GM23338 (cell line): ENCODE data around the gene HIF3A. TPM values are rescaled to one million over a fixed set of nuclear protein-coding genes. Genes with fewer than 3 reads are reported as not detected.

Source experiments
- ATAC-seq: fragments of 200-7000 bp; cut with Tn5 transposase; 3 replicates; pipeline ENCODE4 v1.9.1; 2020
- DNase-seq: peaks from one replicate; pipeline ENCODE4 v3.0.0-alpha.2; 2015; ENCODE audit warnings: low spot score
- H2AFZ ChIP-seq: fragments of 200-600 bp; sonication (generic); 2 replicates; pipeline ENCODE4 v1.8.0; 2016; ENCODE audit warnings: antibody characterized with exemption, mild to moderate bottlenecking, moderate library complexity
- H3F3A ChIP-seq: fragments of 200-600 bp; sonication (generic); replicated peaks from 2 replicates; pipeline ENCODE4 v1.8.0; 2017; ENCODE audit warnings: antibody characterized with exemption, mixed run types, low read depth
- H3K27ac ChIP-seq: fragments of 200-600 bp; sonication (generic); 2 replicates; pipeline ENCODE4 v1.6.1; 2016; ENCODE audit warnings: low read depth
- H3K27me3 ChIP-seq: fragments of 200-600 bp; sonication (generic); 2 replicates; pipeline ENCODE4 v1.8.0; 2016; ENCODE audit warnings: mild to moderate bottlenecking, mixed run types, moderate library complexity; ENCODE audit not compliant: insufficient read depth
- H3K36me3 ChIP-seq: fragments of 200-600 bp; sonication (generic); 2 replicates; pipeline ENCODE4 v1.8.0; 2016; ENCODE audit warnings: mild to moderate bottlenecking; ENCODE audit not compliant: insufficient read depth
- H3K4me1 ChIP-seq: fragments of 200-600 bp; sonication (generic); 2 replicates; pipeline ENCODE4 v1.8.0; 2016; ENCODE audit warnings: mild to moderate bottlenecking, moderate library complexity; ENCODE audit not compliant: insufficient read depth
- H3K4me2 ChIP-seq: fragments of 200-600 bp; sonication (generic); 2 replicates; pipeline ENCODE4 v1.7.1; 2017; ENCODE audit warnings: mixed run types
- H3K4me3 ChIP-seq: fragments of 200-600 bp; sonication (generic); 2 replicates; pipeline ENCODE4 v1.6.1; 2016; ENCODE audit warnings: mixed run types
- H3K79me2 ChIP-seq: fragments of 200-600 bp; sonication (generic); replicated peaks from 2 replicates; pipeline ENCODE4 v1.8.0; 2017; ENCODE audit warnings: mild to moderate bottlenecking; ENCODE audit not compliant: insufficient read depth
- H3K9me2 ChIP-seq: fragments of 200-600 bp; sonication (generic); 2 replicates; pipeline ENCODE4 v1.8.0; 2017; ENCODE audit not compliant: insufficient read depth
- H4K20me1 ChIP-seq: fragments of 200-600 bp; sonication (generic); replicated peaks from 2 replicates; pipeline ENCODE4 v1.8.0; 2017; ENCODE audit warnings: mild to moderate bottlenecking; ENCODE audit not compliant: insufficient read depth
- H3K27ac Mint-ChIP-seq: 2 replicates; pipeline ENCODE4 v1.8.0; 2020; ENCODE audit warnings: inconsistent platforms, mild to moderate bottlenecking, moderate library complexity, mixed read lengths
- H3K27me3 Mint-ChIP-seq: 3 replicates; pipeline ENCODE4 v1.8.0; 2022; ENCODE audit warnings: low read depth, mild to moderate bottlenecking, moderate library complexity, mixed read lengths, inconsistent platforms; ENCODE audit not compliant: insufficient read depth, poor library complexity
- H3K36me3 Mint-ChIP-seq: 3 replicates; pipeline ENCODE4 v1.8.0; 2021; ENCODE audit warnings: low read depth, mild to moderate bottlenecking, inconsistent platforms, moderate library complexity, mixed read lengths
- H3K4me1 Mint-ChIP-seq: 3 replicates; pipeline ENCODE4 v1.8.0; 2020; ENCODE audit warnings: mild to moderate bottlenecking, inconsistent platforms, mixed read lengths
- H3K4me3 Mint-ChIP-seq: 3 replicates; pipeline ENCODE4 v1.8.0; 2021; ENCODE audit warnings: moderate library complexity, mild to moderate bottlenecking, inconsistent platforms, mixed read lengths
- H3K9me3 Mint-ChIP-seq: 3 replicates; pipeline ENCODE4 v1.8.0; 2020; ENCODE audit warnings: moderate library complexity, mild to moderate bottlenecking, inconsistent platforms, mixed read lengths
- CREB1 ChIP-seq: fragments of 250-450 bp; sonication (Bioruptor Pico); IDR thresholded peaks from 2 replicates; pipeline ENCODE4 v1.5.0; 2020; ENCODE audit warnings: low read depth, mild to moderate bottlenecking, moderate library complexity
- EZH2 ChIP-seq: fragments of 200-600 bp; sonication (generic); IDR thresholded peaks from one replicate; pipeline ENCODE4 v1.8.0; 2017; ENCODE audit warnings: antibody characterized with exemption, mild to moderate bottlenecking, low read depth; ENCODE audit not compliant: unreplicated experiment
- EZH2phosphoT487 ChIP-seq: fragments of 200-600 bp; sonication (generic); IDR thresholded peaks from one replicate; pipeline ENCODE4 v1.8.1; 2018; ENCODE audit warnings: antibody characterized with exemption; ENCODE audit not compliant: unreplicated experiment
- JUNB ChIP-seq: IDR thresholded peaks from one replicate; pipeline ENCODE4 v1.6.1; 2016; ENCODE audit warnings: antibody characterized with exemption; ENCODE audit not compliant: unreplicated experiment
- NANOG ChIP-seq: IDR thresholded peaks from 2 replicates; pipeline ENCODE4 v1.6.1; 2016; ENCODE audit warnings: antibody characterized with exemption, borderline replicate concordance
- POLR2AphosphoS5 ChIP-seq: IDR thresholded peaks from 2 replicates; pipeline ENCODE4 v1.6.1; 2016; ENCODE audit warnings: antibody characterized with exemption, low read depth
- REST ChIP-seq: IDR thresholded peaks from one replicate; pipeline ENCODE4 v1.6.1; 2018; ENCODE audit warnings: antibody characterized with exemption; ENCODE audit not compliant: unreplicated experiment
- ZNF114 ChIP-seq: fragments of 250-450 bp; sonication (Bioruptor Pico); IDR thresholded peaks from 2 replicates; pipeline ENCODE4 v1.5.0; 2020; ENCODE audit warnings: mild to moderate bottlenecking, moderate library complexity
- ZNF462 ChIP-seq: fragments of 250-450 bp; sonication (Bioruptor Pico); IDR thresholded peaks from 2 replicates; pipeline ENCODE4 v1.5.0; 2020; ENCODE audit warnings: mild to moderate bottlenecking, moderate library complexity
- polyA plus RNA-seq: library from polyadenylated mRNA; unstranded; fragments of >200 nt; fragmentation: Nextera tagmentation; extraction: Ambion mirVana; gene quantifications from 2 replicates; pipeline ENCODE4 v1.2.1, GENCODE V29; 2016
- total RNA-seq: library from RNA; depleted of rRNA; stranded (reverse); fragments of >200 nt; shearing (Covaris generic); gene quantifications from 2 replicates; pipeline ENCODE4 v1.2.3, GENCODE V29; 2014
- TF ChIP-seq, protein P1 (sequence below): IDR thresholded peaks from 2 replicates; pipeline ENCODE4 v1.6.1; 2016; ENCODE audit warnings: antibody characterized with exemption

HIF3A gene
- total and polyA plus RNA-seq, 2 experiments from 2014 or later: 20.4 to 70.5 TPM

DNA sequence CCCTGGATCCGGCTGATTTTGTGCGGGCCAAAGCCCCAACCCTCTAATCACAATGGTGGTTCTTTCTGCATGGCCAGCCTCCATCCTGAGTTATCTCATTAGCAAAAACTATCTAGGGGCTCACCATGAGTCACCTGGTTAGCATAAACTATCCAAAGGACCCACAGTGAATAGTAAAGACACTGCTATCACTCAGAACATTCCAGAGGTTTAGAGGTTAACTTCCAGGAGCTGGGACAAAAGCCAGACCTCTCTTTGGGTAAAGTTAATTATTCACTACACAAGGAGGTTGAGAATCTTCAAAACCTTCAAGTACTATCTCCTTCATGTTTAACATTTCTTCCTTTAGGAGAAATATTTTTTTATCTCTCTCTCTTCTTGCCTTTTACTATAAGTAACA lies 31.2 kb downstream of the HIF3A start:
- Histone ChIP-seq H3F3A (no peaks in the 10 kb centered on the region), H3K27me3 (no peaks in the 10 kb centered on the region), H3K36me3 (peaks cover 38% of the 10 kb centered on the region), H3K4me1 (no peaks in the 10 kb centered on the region), H4K20me1 (no peaks in the 10 kb centered on the region), H3K27ac (no peak overlapping the region), H3K79me2 (no peaks in the 10 kb centered on the region), H2AFZ (no peak overlapping the region), H3K9me2 (peaks cover 12% of the 10 kb centered on the region; the same call in 1 of the 2 replicates), H3K4me2 (no peak overlapping the region), H3K4me3 (no peak overlapping the region)
- peaks cover 74% of the 10 kb centered on the region for H3K36me3 Mint-ChIP-seq
- no peak overlapping the region for H3K27ac Mint-ChIP-seq
- no peaks in the 10 kb centered on the region for H3K27me3 Mint-ChIP-seq
- peaks cover 32% of the 10 kb centered on the region for H3K9me3 Mint-ChIP-seq
- no peaks in the 10 kb centered on the region for H3K4me1 Mint-ChIP-seq
- DNase-seq: no peak
- ATAC-seq: no peak
- TF ChIP-seq EZH2 (no peak), ZNF114 (CRISPR knock-in tag) (no peak), CREB1 (CRISPR knock-in tag) (no peak), POLR2AphosphoS5 (no peak), REST (no peak), JUNB (no peak), ZNF462 (CRISPR knock-in tag) (no peak), EZH2phosphoT487 (no peak), NANOG (no peak)
- TF ChIP-seq, protein P1, sequence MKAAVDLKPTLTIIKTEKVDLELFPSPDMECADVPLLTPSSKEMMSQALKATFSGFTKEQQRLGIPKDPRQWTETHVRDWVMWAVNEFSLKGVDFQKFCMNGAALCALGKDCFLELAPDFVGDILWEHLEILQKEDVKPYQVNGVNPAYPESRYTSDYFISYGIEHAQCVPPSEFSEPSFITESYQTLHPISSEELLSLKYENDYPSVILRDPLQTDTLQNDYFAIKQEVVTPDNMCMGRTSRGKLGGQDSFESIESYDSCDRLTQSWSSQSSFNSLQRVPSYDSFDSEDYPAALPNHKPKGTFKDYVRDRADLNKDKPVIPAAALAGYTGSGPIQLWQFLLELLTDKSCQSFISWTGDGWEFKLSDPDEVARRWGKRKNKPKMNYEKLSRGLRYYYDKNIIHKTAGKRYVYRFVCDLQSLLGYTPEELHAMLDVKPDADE: no peak
- no peak overlapping the region for H3K4me3 Mint-ChIP-seq
